ENCODE measurements around the gene NUDT16L1. TPM values are rescaled to one million over a fixed set of nuclear protein-coding genes. Genes with fewer than 3 reads are reported as not detected.

NUDT16L1 gene
- polyA plus RNA-seq, 3 donors = 40.0 to 62.7 (median 41.1) TPM

DNA sequence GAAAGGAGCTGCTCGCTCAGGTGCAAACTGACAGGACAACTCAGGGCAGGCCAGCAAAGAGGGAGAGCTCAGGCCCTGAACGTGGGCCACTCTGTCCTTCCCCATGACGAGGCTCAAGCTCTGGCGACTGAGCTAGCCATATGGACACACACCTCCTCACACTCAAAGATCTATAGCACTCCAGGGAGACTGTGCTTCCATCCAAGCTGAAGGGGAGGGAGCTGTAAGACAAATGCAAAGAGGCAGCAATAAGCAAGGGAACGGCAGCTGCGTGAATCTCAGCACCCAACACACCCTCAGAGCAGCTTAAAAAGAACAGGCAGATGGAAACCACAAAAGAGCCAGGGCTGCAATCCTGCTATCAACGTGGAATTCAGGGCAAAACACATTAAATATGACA is 13.5 kb downstream of the NUDT16L1 start:
- Histone ChIP-seq H3K79me2 (ENCODE audit: insufficient read depth, low read length) (no peaks in the 10 kb centered on the region), H4K20me1 (ENCODE audit: insufficient read depth, low read length) (no peaks in the 10 kb centered on the region), H3K4me1 (ENCODE audit: control insufficient read depth in 1 of 2, insufficient read depth in 2 of 2, low read length in 2 of 2) (no peaks in the 10 kb centered on the region), H3K4me2 (replicated peaks; ENCODE audit: extremely low read depth, low read length, poor library complexity, severe bottlenecking) (no peak overlapping the region), H3K27ac (ENCODE audit: low read depth in 1 of 2, low read length in 2 of 2) (no peak overlapping the region), H2AFZ (ENCODE audit: insufficient read depth, low read depth, low read length, poor library complexity, severe bottlenecking) (no peak overlapping the region), H3K9me3 (replicated peaks in 1 of 2; ENCODE audit: control insufficient read depth in 1 of 2, insufficient read depth in 1 of 2, low read length in 2 of 2) (no peaks in the 10 kb centered on the region), H3K4me3 (replicated peaks in 1 of 3; ENCODE audit: low read depth in 2 of 3, low read length in 3 of 3) (no peak overlapping the region), H3K27me3 (ENCODE audit: control insufficient read depth in 2 of 2, insufficient read depth in 2 of 2, low read length in 2 of 2) (no peaks in the 10 kb centered on the region), H3K36me3 (replicated peaks in 1 of 2; ENCODE audit: control insufficient read depth in 1 of 2, insufficient read depth in 2 of 2, low read length in 2 of 2) (peaks cover 38 to 59% of the 10 kb centered on the region in 2 donors), H3K9ac (ENCODE audit: insufficient read depth, low read length, poor library complexity, severe bottlenecking) (no peak overlapping the region)
- TF ChIP-seq, protein P1, sequence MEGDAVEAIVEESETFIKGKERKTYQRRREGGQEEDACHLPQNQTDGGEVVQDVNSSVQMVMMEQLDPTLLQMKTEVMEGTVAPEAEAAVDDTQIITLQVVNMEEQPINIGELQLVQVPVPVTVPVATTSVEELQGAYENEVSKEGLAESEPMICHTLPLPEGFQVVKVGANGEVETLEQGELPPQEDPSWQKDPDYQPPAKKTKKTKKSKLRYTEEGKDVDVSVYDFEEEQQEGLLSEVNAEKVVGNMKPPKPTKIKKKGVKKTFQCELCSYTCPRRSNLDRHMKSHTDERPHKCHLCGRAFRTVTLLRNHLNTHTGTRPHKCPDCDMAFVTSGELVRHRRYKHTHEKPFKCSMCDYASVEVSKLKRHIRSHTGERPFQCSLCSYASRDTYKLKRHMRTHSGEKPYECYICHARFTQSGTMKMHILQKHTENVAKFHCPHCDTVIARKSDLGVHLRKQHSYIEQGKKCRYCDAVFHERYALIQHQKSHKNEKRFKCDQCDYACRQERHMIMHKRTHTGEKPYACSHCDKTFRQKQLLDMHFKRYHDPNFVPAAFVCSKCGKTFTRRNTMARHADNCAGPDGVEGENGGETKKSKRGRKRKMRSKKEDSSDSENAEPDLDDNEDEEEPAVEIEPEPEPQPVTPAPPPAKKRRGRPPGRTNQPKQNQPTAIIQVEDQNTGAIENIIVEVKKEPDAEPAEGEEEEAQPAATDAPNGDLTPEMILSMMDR (IDR thresholded peaks at IDR 0.05) = no peak
- DNase-seq = no peak
- Mint-ChIP-seq H3K9me3 (no peaks in the 10 kb centered on the region), H3K36me3 (peaks cover 35 to 80% of the 10 kb centered on the region in 2 donors), H3K27ac (no peak overlapping the region), H3K4me1 (no peaks in the 10 kb centered on the region), H3K4me3 (no peak overlapping the region), H3K27me3 (ENCODE audit: low read depth in 3 of 3) (peaks cover 0 to 2% (median 0%) of the 10 kb centered on the region in 3 donors)
- intact Hi-C loops (cut with micrococcal nuclease) = no loop called here
- 93% methylated on average over 4 of the region's 7 CpGs for WGBS (ENCODE audit: insufficient coverage)

DNA sequence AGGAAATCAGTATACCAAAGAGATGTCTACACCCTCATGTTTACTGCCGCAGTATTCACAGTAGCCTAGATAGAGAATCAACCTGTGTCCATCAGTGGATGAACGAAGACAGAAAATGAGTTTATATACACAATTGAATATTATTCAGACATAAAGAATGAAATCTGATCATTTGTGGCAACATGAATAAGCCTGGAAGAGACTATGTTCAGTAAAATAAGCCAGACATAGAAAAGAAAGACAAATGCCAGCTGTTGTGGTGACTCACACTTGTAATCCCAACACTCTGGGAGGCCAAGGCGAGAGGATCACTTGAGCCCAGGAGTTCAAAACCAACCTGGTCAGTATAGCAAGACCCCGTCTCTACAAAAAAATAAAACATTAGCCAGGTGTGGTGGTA is 16.1 kb downstream of the NUDT16L1 start:
- Mint-ChIP-seq H3K36me3 (peaks cover 43 to 79% of the 10 kb centered on the region in 2 donors), H3K4me3 (no peak overlapping the region), H3K27me3 (ENCODE audit: low read depth in 3 of 3) (no peaks in the 10 kb centered on the region), H3K27ac (peak overlapping the region in 1 of 7 donors; percentile 15), H3K4me1 (no peaks in the 10 kb centered on the region), H3K9me3 (no peaks in the 10 kb centered on the region)
- TF ChIP-seq, protein P1 (IDR thresholded peaks at IDR 0.05) = no peak
- intact Hi-C loops (cut with micrococcal nuclease) = no loop called here
- Histone ChIP-seq H3K27me3 (ENCODE audit: control insufficient read depth in 2 of 2, insufficient read depth in 2 of 2, low read length in 2 of 2) (no peaks in the 10 kb centered on the region), H3K36me3 (replicated peaks in 1 of 2; ENCODE audit: control insufficient read depth in 1 of 2, insufficient read depth in 2 of 2, low read length in 2 of 2) (peaks cover 41 to 58% of the 10 kb centered on the region in 2 donors), H3K27ac (ENCODE audit: low read depth in 1 of 2, low read length in 2 of 2) (no peak overlapping the region), H3K79me2 (ENCODE audit: insufficient read depth, low read length) (no peaks in the 10 kb centered on the region), H2AFZ (ENCODE audit: insufficient read depth, low read depth, low read length, poor library complexity, severe bottlenecking) (no peak overlapping the region), H4K20me1 (ENCODE audit: insufficient read depth, low read length) (no peaks in the 10 kb centered on the region), H3K4me3 (replicated peaks in 1 of 3; ENCODE audit: low read depth in 2 of 3, low read length in 3 of 3) (no peak overlapping the region), H3K9me3 (replicated peaks in 1 of 2; ENCODE audit: control insufficient read depth in 1 of 2, insufficient read depth in 1 of 2, low read length in 2 of 2) (no peaks in the 10 kb centered on the region), H3K9ac (ENCODE audit: insufficient read depth, low read length, poor library complexity, severe bottlenecking) (no peak overlapping the region), H3K4me2 (replicated peaks; ENCODE audit: extremely low read depth, low read length, poor library complexity, severe bottlenecking) (no peak overlapping the region), H3K4me1 (ENCODE audit: control insufficient read depth in 1 of 2, insufficient read depth in 2 of 2, low read length in 2 of 2) (no peaks in the 10 kb centered on the region)
- 80% methylated on average over 1 of the region's 4 CpGs for WGBS (ENCODE audit: insufficient coverage)
- no peak for DNase-seq
